Measurements from ENCODE around the gene TP53BP1. TPM values are rescaled to one million over a fixed set of nuclear protein-coding genes. Genes with fewer than 3 reads are reported as not detected.
A peak's percentile ranks its signal among the peaks of the same experiment; 100 is the strongest.

Gene TP53BP1
- polyA plus RNA-seq, 3 donors = 1.8 to 6.7 (median 3.1) TPM

GRCh38 chr15:43526261-43526930 is 33.4 kb upstream of the TP53BP1 start:
- intact Hi-C loops (cut with micrococcal nuclease) = no loop called here
- Histone ChIP-seq H3K9me3 (replicated peaks in 1 of 2; ENCODE audit: control insufficient read depth in 1 of 2, insufficient read depth in 1 of 2, low read length in 2 of 2) (no peaks in the 10 kb centered on the region), H3K9ac (ENCODE audit: insufficient read depth, low read length, poor library complexity, severe bottlenecking) (no peak overlapping the region), H2AFZ (ENCODE audit: insufficient read depth, low read depth, low read length, poor library complexity, severe bottlenecking) (no peak overlapping the region), H3K27me3 (ENCODE audit: control insufficient read depth in 2 of 2, insufficient read depth in 2 of 2, low read length in 2 of 2) (no peaks in the 10 kb centered on the region), H3K4me2 (replicated peaks; ENCODE audit: extremely low read depth, low read length, poor library complexity, severe bottlenecking) (no peak overlapping the region), H3K79me2 (ENCODE audit: insufficient read depth, low read length) (no peaks in the 10 kb centered on the region), H3K27ac (ENCODE audit: low read depth in 1 of 2, low read length in 2 of 2) (no peak overlapping the region), H4K20me1 (ENCODE audit: insufficient read depth, low read length) (no peaks in the 10 kb centered on the region), H3K4me3 (replicated peaks in 1 of 3; ENCODE audit: low read depth in 2 of 3, low read length in 3 of 3) (no peak overlapping the region), H3K4me1 (ENCODE audit: control insufficient read depth in 1 of 2, insufficient read depth in 2 of 2, low read length in 2 of 2) (no peaks in the 10 kb centered on the region), H3K36me3 (replicated peaks in 1 of 2; ENCODE audit: control insufficient read depth in 1 of 2, insufficient read depth in 2 of 2, low read length in 2 of 2) (no peaks in the 10 kb centered on the region)
- no peaks in the 10 kb centered on the region for H3K9me3 Mint-ChIP-seq
- no peak for TF ChIP-seq CTCF (IDR thresholded peaks at IDR 0.05)
- peaks cover under 1 to 2% (median 2%) of the 10 kb centered on the region in 3 donors for H3K27me3 Mint-ChIP-seq (ENCODE audit: low read depth in 3 of 3)
- H3K4me1 Mint-ChIP-seq = no peaks in the 10 kb centered on the region
- no peak overlapping the region for H3K4me3 Mint-ChIP-seq
- peak overlapping the region in 1 of 7 donors; percentile 66 for H3K27ac Mint-ChIP-seq
- H3K36me3 Mint-ChIP-seq = no peaks in the 10 kb centered on the region
- no peak for DNase-seq
- 88% methylated on average over 5 of the region's 11 CpGs for WGBS (ENCODE audit: insufficient coverage)

GRCh38 chr15:43525131-43525530 is 32.2 kb upstream of the TP53BP1 start:
- Mint-ChIP-seq H3K9me3 (peaks cover 0 to 4% (median 0%) of the 10 kb centered on the region in 7 donors), H3K4me3 (no peak overlapping the region), H3K4me1 (peaks cover under 1% of the 10 kb centered on the region), H3K36me3 (no peaks in the 10 kb centered on the region), H3K27me3 (ENCODE audit: low read depth in 3 of 3) (peaks cover 0 to 2% (median 2%) of the 10 kb centered on the region in 3 donors), H3K27ac (no peak overlapping the region)
- H3K4me1 ChIP-seq (ENCODE audit: control insufficient read depth in 1 of 2, insufficient read depth in 2 of 2, low read length in 2 of 2) = no peaks in the 10 kb centered on the region
- H3K27me3 ChIP-seq (ENCODE audit: control insufficient read depth in 2 of 2, insufficient read depth in 2 of 2, low read length in 2 of 2) = no peaks in the 10 kb centered on the region
- H3K9me3 ChIP-seq (replicated peaks in 1 of 2; ENCODE audit: control insufficient read depth in 1 of 2, insufficient read depth in 1 of 2, low read length in 2 of 2) = no peaks in the 10 kb centered on the region
- intact Hi-C loops (cut with micrococcal nuclease) = no loop called here
- no peaks in the 10 kb centered on the region for H3K79me2 ChIP-seq (ENCODE audit: insufficient read depth, low read length)
- no peaks in the 10 kb centered on the region for H3K36me3 ChIP-seq (replicated peaks in 1 of 2; ENCODE audit: control insufficient read depth in 1 of 2, insufficient read depth in 2 of 2, low read length in 2 of 2)
- WGBS (ENCODE audit: insufficient coverage) = no CpG with 5 or more reads among the region's 4 CpGs
- H3K4me2 ChIP-seq (replicated peaks; ENCODE audit: extremely low read depth, low read length, poor library complexity, severe bottlenecking) = no peak overlapping the region
- H3K4me3 ChIP-seq (replicated peaks in 1 of 3; ENCODE audit: low read depth in 2 of 3, low read length in 3 of 3) = no peak overlapping the region
- no peak overlapping the region for H2AFZ ChIP-seq (ENCODE audit: insufficient read depth, low read depth, low read length, poor library complexity, severe bottlenecking)
- no peak for DNase-seq
- no peak for TF ChIP-seq CTCF (IDR thresholded peaks at IDR 0.05)
- H4K20me1 ChIP-seq (ENCODE audit: insufficient read depth, low read length) = no peaks in the 10 kb centered on the region
- no peak overlapping the region for H3K27ac ChIP-seq (ENCODE audit: low read depth in 1 of 2, low read length in 2 of 2)
- no peak overlapping the region for H3K9ac ChIP-seq (ENCODE audit: insufficient read depth, low read length, poor library complexity, severe bottlenecking)
